Measurements from ENCODE around the gene POLR2C.
A peak's percentile ranks its signal among the peaks of the same experiment; 100 is the strongest.
"Not testable (repeated sequence)": the region's sequence is repeated elsewhere in the genome, so short reads cannot be mapped to it uniquely, and the experiment has no call there.

POLR2C gene

GRCh38 chr16:57462209-57462977, at the start of gene POLR2C:
Gene POLR2C, plus strand, starts transcription at chr16:57462679. Its CDS starts 46 bp downstream, at chr16:57462725.
- peak; percentile 92 for DNase-seq (ENCODE audit: low read depth, low spot score)

GRCh38 chr16:57413301-57413730, 49.2 kb upstream of the POLR2C start:
- DNase-seq (ENCODE audit: low read depth, low spot score) = no peak

- no peak for DNase-seq (ENCODE audit: low read depth, low spot score)
Measured at GRCh38 chr16:57413733-57414132, 48.7 kb upstream of the POLR2C start.

GRCh38 chr16:57416084-57416483, 46.4 kb upstream of the POLR2C start:
- no peak for DNase-seq (ENCODE audit: low read depth, low spot score)

- no peak for DNase-seq (ENCODE audit: low read depth, low spot score)
Measured at GRCh38 chr16:57419506-57419905, 43.0 kb upstream of the POLR2C start.

- peak; percentile 40 for DNase-seq (ENCODE audit: low read depth, low spot score)
Measured at GRCh38 chr16:57422026-57422944, 40.2 kb upstream of the POLR2C start.

- DNase-seq (ENCODE audit: low read depth, low spot score) = no peak
Measured at GRCh38 chr16:57423152-57423551, 39.3 kb upstream of the POLR2C start.

GRCh38 chr16:57424583-57424982, 37.9 kb upstream of the POLR2C start:
- DNase-seq (ENCODE audit: low read depth, low spot score) = no peak

- DNase-seq (ENCODE audit: low read depth, low spot score) = no peak
Measured at GRCh38 chr16:57426356-57426755, 36.1 kb upstream of the POLR2C start.

- DNase-seq (ENCODE audit: low read depth, low spot score) = no peak
Measured at GRCh38 chr16:57427307-57427706, 35.2 kb upstream of the POLR2C start.

- DNase-seq (ENCODE audit: low read depth, low spot score) = no peak
Measured at GRCh38 chr16:57427824-57428223, 34.7 kb upstream of the POLR2C start.

GRCh38 chr16:57430955-57431354, 31.5 kb upstream of the POLR2C start:
- DNase-seq (ENCODE audit: low read depth, low spot score) = no peak

GRCh38 chr16:57432505-57432904, 30.0 kb upstream of the POLR2C start:
- no peak for DNase-seq (ENCODE audit: low read depth, low spot score)

GRCh38 chr16:57432989-57433388, 29.5 kb upstream of the POLR2C start:
- DNase-seq (ENCODE audit: low read depth, low spot score) = no peak

- no peak for DNase-seq (ENCODE audit: low read depth, low spot score)
Measured at GRCh38 chr16:57434003-57434402, 28.5 kb upstream of the POLR2C start.

GRCh38 chr16:57435838-57436237, 26.6 kb upstream of the POLR2C start:
- DNase-seq (ENCODE audit: low read depth, low spot score) = no peak

- DNase-seq (ENCODE audit: low read depth, low spot score) = not testable (repeated sequence)
Measured at GRCh38 chr16:57439947-57440346, 22.5 kb upstream of the POLR2C start.

GRCh38 chr16:57440551-57440950, 21.9 kb upstream of the POLR2C start:
- not testable (repeated sequence) for DNase-seq (ENCODE audit: low read depth, low spot score)

- DNase-seq (ENCODE audit: low read depth, low spot score) = no peak
Measured at GRCh38 chr16:57444711-57445110, 17.8 kb upstream of the POLR2C start.

GRCh38 chr16:57445510-57445909, 17.0 kb upstream of the POLR2C start:
- no peak for DNase-seq (ENCODE audit: low read depth, low spot score)

- DNase-seq (ENCODE audit: low read depth, low spot score) = peak; percentile 48
Measured at GRCh38 chr16:57446531-57447185, 15.8 kb upstream of the POLR2C start.
